Measurements from ENCODE around the gene EIF1.
A peak's percentile ranks its signal among the peaks of the same experiment; 100 is the strongest.
"Not testable (repeated sequence)": the region's sequence is repeated elsewhere in the genome, so short reads cannot be mapped to it uniquely, and the experiment has no call there.

The EIF1 gene

GRCh38 chr17:41688641-41689496 lies at the start of gene EIF1:
Gene EIF1, plus strand, starts transcription at chr17:41688885. Its CDS starts 154 bp downstream, at chr17:41689039.
- peak; percentile 97 for DNase-seq (ENCODE audit: low read depth)

GRCh38 chr17:41638941-41639340 lies 49.7 kb upstream of the EIF1 start:
- no peak for DNase-seq (ENCODE audit: low read depth)

GRCh38 chr17:41639492-41640473 lies 48.9 kb upstream of the EIF1 start:
- DNase-seq (ENCODE audit: low read depth): no peak

GRCh38 chr17:41640596-41640995 lies 48.1 kb upstream of the EIF1 start:
- not testable (repeated sequence) for DNase-seq (ENCODE audit: low read depth)

GRCh38 chr17:41642252-41643156 lies 46.2 kb upstream of the EIF1 start:
- DNase-seq (ENCODE audit: low read depth): no peak

GRCh38 chr17:41647038-41647813 lies 41.5 kb upstream of the EIF1 start:
- no peak for DNase-seq (ENCODE audit: low read depth)

- no peak for DNase-seq (ENCODE audit: low read depth)
Observed at GRCh38 chr17:41647940-41648410, 40.7 kb upstream of the EIF1 start.

GRCh38 chr17:41648411-41649195 lies 40.1 kb upstream of the EIF1 start:
- DNase-seq (ENCODE audit: low read depth): no peak

- no peak for DNase-seq (ENCODE audit: low read depth)
Observed at GRCh38 chr17:41649923-41650519, 38.7 kb upstream of the EIF1 start.

- no peak for DNase-seq (ENCODE audit: low read depth)
Observed at GRCh38 chr17:41650794-41651624, 37.7 kb upstream of the EIF1 start.

- no peak for DNase-seq (ENCODE audit: low read depth)
Observed at GRCh38 chr17:41651625-41652460, 36.8 kb upstream of the EIF1 start.

- no peak for DNase-seq (ENCODE audit: low read depth)
Observed at GRCh38 chr17:41652461-41652970, 36.2 kb upstream of the EIF1 start.

- DNase-seq (ENCODE audit: low read depth): no peak
Observed at GRCh38 chr17:41653421-41653820, 35.3 kb upstream of the EIF1 start.

GRCh38 chr17:41653892-41654677 lies 34.6 kb upstream of the EIF1 start:
- no peak for DNase-seq (ENCODE audit: low read depth)

- no peak for DNase-seq (ENCODE audit: low read depth)
Observed at GRCh38 chr17:41654678-41655607, 33.7 kb upstream of the EIF1 start.
